Bronchial smooth muscle cell (primary cell): ENCODE measurements around the gene TLR9. TPM values are rescaled to one million over a fixed set of nuclear protein-coding genes. Genes with fewer than 3 reads are reported as not detected.

Source experiments
- total RNA-seq: library from RNA; depleted of rRNA; stranded (reverse); fragments of >200 nt; gene quantifications from 2 replicates; pipeline ENCODE4 v1.2.1, GENCODE V29; 2014

Gene TLR9, protein sequence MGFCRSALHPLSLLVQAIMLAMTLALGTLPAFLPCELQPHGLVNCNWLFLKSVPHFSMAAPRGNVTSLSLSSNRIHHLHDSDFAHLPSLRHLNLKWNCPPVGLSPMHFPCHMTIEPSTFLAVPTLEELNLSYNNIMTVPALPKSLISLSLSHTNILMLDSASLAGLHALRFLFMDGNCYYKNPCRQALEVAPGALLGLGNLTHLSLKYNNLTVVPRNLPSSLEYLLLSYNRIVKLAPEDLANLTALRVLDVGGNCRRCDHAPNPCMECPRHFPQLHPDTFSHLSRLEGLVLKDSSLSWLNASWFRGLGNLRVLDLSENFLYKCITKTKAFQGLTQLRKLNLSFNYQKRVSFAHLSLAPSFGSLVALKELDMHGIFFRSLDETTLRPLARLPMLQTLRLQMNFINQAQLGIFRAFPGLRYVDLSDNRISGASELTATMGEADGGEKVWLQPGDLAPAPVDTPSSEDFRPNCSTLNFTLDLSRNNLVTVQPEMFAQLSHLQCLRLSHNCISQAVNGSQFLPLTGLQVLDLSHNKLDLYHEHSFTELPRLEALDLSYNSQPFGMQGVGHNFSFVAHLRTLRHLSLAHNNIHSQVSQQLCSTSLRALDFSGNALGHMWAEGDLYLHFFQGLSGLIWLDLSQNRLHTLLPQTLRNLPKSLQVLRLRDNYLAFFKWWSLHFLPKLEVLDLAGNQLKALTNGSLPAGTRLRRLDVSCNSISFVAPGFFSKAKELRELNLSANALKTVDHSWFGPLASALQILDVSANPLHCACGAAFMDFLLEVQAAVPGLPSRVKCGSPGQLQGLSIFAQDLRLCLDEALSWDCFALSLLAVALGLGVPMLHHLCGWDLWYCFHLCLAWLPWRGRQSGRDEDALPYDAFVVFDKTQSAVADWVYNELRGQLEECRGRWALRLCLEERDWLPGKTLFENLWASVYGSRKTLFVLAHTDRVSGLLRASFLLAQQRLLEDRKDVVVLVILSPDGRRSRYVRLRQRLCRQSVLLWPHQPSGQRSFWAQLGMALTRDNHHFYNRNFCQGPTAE
- under 0.01 and 0.09 TPM in 2 replicates for total RNA-seq

DNA sequence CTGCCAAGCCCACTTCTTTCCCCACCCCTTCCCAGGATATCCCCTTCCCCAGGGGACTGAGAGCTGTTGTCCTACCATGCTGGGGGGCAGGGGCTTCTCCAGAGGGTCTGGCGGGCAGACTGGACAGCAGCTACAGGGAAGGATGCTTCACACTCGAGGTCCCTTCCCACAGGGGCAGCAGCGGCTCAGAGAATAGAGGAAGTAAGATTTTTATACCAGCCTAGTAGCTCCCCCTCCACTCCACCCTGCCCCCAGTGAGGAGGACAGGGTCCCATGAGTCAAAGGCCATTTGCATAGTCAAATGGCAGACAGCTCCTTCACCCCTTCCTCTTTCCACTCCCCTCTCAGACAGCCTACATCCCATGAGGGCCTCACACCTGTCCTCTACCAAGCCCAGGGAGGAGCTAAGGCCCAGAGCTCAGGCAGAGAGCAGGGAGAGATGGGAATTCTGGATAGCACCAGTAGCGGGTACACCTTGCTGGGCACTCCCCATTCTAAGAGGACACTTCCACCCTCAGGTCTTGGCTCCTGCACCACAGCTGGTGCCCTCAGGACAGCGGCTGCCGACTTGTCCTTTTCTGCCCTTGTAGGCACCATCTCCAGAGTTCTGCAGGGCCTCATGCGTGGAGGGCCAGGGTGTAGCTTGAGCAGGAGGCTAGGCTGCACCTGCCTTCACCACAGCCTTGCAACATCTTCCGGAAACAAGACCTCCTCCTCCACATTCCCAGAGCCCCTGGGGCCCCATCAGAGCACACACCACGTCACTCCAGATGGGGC is at the start of gene TLR9:
Gene TLR9 (minus strand): TSS at position 194 of the 777 bp plus-strand sequence. CDS start 116 bp downstream, at position 78.

DNA sequence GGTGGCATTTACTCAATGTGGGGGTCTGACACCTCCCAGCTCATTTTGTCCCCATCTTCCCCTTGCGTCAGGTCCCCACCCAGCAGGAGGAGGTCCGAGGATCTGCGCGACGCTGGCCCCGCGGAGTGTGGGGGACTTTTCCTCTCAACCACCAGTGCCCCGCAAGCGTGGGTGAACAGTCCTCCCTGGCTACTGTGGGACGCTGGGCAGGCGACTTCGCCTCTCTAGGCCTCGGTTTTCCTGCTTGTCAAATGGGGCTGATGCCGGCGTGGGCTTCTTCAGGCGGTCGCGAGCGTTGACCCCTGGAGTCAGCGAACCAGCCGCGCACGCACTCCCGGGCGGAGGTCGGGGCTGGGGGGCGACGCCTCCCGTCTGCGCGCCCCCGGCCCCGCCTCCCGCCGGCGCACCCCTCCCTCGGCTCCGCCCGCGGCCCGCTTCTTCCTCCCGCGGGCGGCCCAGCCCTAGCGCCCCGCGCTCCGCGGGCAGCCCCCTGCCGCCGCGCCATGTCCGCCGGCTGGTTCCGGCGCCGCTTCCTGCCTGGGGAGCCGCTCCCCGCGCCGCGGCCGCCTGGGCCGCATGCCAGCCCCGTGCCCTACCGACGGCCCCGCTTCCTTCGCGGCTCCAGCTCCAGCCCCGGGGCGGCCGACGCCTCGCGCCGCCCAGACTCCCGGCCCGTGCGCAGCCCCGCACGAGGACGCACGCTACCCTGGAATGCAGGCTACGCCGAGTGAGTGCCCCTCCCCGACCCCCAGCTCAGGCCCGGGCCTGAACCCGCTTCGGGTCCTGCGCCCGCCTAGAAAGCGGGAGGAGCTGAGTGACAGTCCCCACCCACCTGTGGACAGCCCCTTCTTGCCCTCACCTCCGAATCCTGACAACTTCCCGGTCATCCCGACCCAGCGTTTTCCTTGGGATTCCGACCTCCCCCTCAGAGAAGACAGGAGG is 20.1 kb upstream of the TLR9 start, which contains the start of gene PPM1M:
Gene PPM1M (plus strand): TSS at position 438 of the 942 bp plus-strand sequence. CDS start 66 bp downstream, at position 504.

DNA sequence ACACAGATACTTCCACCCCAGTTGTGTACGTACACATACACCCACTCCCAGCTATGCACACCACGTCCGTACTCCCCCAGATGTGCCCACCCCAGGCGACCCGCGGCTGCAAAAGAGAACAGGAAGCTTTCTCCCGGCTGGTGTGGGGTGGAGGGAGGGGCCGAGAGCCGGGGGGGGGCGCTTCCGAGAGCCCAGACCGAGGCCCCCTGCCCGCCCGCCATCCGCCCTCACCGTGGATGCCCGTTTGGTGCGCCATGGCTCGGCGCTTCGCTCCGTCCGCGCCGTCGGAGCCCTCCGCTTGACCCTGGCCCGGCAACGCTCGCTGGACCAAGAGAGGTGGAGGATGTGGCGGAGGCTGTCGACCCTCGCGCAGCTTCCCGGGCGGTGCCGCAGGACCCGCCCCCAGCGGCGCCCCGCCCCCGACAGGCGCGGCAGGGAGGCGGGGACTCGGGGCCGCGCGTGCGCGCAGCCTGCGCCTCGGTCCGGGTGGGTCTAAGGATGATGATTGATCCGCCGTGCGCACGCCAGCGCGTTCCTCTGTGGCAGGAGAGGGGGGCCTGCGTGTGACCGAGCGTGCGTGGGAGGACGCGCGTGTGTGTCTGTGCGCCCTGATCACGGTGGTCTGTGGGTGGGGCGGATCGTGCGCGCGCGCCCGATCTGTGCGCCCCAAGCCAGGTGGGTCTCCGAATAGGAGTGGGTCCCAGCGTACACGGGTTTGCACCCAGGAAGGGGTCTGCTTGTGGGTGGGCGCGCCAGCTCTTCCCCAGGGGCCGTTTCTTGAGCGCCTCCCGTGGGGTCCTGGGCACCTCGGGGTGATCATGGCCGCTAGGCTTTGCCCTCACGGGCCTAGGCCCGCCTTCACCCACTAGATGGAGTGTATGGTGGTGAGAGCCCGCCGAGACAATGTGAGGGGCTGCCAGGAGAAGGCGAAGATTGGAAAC is 13.6 kb upstream of the TLR9 start, which contains the start of gene TWF2:
Gene TWF2 (minus strand): TSS at position 398 of the 941 bp plus-strand sequence. CDS start 142 bp downstream, at position 256.

DNA sequence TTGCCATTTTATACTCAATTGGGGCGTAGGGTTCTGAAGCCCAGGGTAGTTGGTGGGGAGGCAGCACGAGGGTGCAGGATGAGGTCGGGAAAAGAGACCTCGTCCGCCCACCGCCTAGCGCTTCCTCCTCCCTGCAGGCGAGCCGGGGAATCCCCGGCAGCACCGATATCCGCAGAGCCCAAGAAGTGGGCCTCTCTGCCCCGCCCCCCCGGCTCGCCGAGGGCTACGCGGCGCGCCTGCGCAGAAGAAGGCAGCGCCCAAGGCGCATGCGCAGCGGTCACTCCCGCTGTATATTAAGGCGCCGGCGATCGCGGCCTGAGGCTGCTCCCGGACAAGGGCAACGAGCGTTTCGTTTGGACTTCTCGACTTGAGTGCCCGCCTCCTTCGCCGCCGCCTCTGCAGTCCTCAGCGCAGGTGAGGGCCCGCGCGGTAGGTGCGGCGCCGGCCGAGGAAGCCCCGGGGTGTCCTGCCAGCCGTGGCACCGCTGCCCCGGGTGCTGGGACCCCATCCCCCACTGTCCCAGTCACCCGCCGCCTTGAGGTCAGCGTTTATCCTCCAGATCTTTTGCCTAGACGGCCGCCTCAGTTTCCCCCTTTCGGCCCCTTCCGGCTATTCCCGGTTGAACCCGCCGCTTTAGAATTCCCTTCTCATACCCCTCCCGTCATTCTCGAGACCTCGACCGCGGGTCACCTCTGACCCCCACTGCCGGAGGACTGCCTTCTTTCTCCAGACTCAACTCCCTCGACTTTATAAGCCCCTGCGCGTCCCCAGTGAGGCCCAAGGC is 27.4 kb downstream of the TLR9 start, which contains the start of gene ALAS1:
Gene ALAS1 (plus strand): TSS at position 319 of the 784 bp plus-strand sequence. CDS start 1,082 bp downstream, outside the sequence.

Other genes starting within 250 kb of the TLR9 start
- gene ACY1, start 242.1 kb downstream of the TLR9 start, total RNA-seq, result 27.2 and 34.7 TPM in 2 replicates
- 896 and 1,003 TPM in 2 replicates for gene RPL29, start 229.8 kb downstream of the TLR9 start, total RNA-seq
- gene DUSP7, start 169.1 kb downstream of the TLR9 start, total RNA-seq, result 2.8 and 3.5 TPM in 2 replicates
- gene POC1A, start 71.2 kb downstream of the TLR9 start, total RNA-seq, result 2.6 and 5.4 TPM in 2 replicates
- gene ALAS1, start 27.5 kb downstream of the TLR9 start, total RNA-seq, result 27.3 and 28.2 TPM in 2 replicates
- 78.8 and 87.5 TPM in 2 replicates for gene TWF2, start 13.5 kb upstream of the TLR9 start, total RNA-seq
- gene PPM1M, start 20.1 kb upstream of the TLR9 start, total RNA-seq, result 27.0 and 38.6 TPM in 2 replicates
- 56.0 and 63.6 TPM in 2 replicates for gene WDR82, start 53.0 kb upstream of the TLR9 start, total RNA-seq
- gene GLYCTK, start 62.2 kb upstream of the TLR9 start, total RNA-seq, result 6.5 and 9.5 TPM in 2 replicates
- 2.0 and 4.8 TPM in 2 replicates for gene DNAH1, start 90.7 kb upstream of the TLR9 start, total RNA-seq
- 53.6 and 66.9 TPM in 2 replicates for gene BAP1, start 184.4 kb upstream of the TLR9 start, total RNA-seq
- gene PHF7, start 185.0 kb upstream of the TLR9 start, total RNA-seq, result 3.5 and 4.4 TPM in 2 replicates
- 0.26 TPM in 1 of 2 replicates, not detected in the other for gene SEMA3G, start 219.5 kb upstream of the TLR9 start, total RNA-seq
- gene TNNC1, start 228.4 kb upstream of the TLR9 start, total RNA-seq, result 0.43 and 0.63 TPM in 2 replicates
- gene NISCH, start 230.0 kb upstream of the TLR9 start, total RNA-seq, result 81.8 and 82.5 TPM in 2 replicates